CD4-positive, alpha-beta T cell treated with Interferon gamma for 1 hour (primary cell): ENCODE results near the gene NOS1AP.
"Not testable (repeated sequence)": the region's sequence is repeated elsewhere in the genome, so short reads cannot be mapped to it uniquely, and the experiment has no call there.

Experiments used
- DNase-seq: peaks from one replicate; pipeline ENCODE4 v3.0.0-alpha.2; 2020

NOS1AP gene

DNA sequence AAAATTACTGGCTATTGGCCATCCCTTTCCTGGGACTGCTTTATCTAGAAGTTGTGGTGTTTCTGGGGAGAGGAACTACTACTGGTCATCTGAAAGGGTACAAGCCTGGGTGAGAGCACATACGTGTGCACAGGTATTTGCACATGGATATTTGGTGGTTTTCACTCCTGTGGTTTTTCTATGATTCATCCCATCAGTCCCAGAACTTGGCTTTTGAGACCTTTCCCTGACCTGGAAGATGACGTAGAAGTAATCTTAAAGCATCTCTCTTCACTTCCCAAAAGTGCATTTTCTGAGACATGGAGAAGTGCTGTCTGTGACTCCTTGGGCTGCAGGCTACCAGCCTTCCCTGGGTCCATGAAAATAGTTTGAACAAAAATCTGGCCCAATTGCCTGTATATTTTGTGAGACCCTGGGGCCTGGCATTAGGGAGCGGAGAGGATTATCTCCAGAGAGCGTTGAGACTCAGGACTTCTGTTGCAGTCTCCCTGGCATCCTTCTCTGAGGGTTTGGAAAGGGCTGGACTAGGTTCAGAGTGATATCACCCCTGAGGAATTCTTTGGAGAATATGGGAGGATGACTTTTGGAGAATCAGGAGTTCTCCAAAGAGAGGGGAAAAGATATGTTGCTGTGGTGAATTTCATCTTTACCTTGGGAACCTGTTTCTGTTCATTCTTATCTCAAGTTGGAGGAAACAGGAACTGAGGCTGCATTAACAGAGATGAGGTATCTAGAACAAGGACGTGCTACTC lies 130.8 kb downstream of the NOS1AP start:
- no peak for DNase-seq

DNA sequence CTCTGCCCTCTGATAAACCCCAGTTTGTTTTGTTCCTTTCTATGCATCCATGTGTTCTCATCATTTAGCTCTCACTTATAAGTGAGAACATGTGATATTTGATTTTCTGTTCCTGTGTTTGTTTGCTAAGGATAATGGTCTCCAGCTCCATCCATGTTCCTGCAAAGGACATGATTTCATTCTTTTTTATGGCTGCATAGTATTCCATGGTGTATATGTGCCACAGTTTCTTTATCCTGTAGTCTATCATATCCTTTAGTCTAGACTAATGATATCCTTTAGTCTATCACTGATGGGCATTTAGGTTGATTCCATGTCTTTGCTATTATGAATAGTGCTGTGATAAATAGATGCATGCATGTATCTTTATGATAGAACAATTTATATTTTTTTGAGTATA lies 131.6 kb downstream of the NOS1AP start:
- not testable (repeated sequence) for DNase-seq

DNA sequence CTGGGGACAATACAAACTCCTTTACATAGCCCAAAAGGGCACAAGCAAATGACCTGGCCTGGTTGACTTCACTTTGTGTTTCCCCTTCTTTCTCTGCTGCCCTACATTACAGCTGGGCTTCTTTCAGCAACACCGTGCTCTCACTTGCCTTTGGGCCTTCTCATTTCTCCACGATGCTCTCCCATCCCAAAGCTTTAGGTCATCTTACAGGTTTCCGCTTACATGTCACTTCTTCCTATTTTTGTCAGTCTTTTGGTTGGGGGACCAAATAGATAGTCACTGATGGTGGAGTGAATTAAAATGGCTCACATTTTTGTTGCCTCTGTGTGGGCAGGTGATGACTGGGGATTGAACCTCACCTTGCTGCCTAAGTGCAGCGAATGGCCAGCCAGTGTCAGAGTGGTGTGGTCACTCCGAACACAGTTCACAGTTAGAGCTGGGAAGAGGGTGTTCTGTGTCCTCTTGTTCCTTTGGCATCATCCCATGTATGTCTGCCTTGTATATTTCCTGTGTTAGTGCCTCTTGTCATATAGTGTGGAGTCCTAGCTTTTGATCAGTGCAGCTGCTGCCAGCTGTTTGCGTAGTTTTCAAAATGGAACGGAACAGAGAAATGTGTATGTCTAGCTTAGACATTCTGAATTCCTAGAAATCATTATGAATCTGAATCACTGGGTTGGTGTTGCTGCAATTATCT lies 134.8 kb downstream of the NOS1AP start:
- no peak for DNase-seq

DNA sequence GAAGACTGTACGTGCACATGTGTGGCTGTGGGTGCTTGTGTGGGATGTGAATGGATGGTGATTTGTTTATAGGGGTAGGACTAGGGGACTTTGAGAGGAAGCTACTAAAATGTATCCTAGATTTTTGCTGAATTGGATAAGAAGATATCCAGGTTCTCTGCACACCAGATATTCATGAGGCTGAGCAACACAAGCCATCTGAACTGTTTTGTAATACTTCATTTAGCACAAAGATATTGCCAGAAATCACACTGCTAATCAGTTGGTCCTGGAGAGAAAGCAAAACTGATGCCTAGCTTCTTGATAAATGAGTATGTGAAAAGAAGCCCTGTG lies 135.3 kb downstream of the NOS1AP start:
- no peak for DNase-seq

DNA sequence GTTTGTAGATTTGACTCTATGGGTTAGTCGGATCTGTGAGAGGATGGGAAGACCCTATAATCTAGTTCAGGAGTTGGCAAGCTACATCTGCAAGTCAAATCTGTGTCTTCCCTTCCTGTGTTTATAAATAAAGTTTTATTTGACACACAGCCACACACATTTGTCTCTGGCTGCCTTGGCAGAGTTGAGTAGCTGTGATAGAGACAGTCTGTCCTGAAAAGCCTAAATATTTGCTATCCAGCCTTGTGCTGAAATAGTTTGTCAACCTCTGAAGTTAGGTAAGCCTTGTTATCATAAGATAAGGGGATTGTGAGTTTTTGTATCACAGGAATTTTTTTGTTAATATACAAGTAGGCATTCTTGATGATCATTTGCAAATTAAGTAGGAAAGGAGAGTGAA lies 136.8 kb downstream of the NOS1AP start:
- DNase-seq = no peak

DNA sequence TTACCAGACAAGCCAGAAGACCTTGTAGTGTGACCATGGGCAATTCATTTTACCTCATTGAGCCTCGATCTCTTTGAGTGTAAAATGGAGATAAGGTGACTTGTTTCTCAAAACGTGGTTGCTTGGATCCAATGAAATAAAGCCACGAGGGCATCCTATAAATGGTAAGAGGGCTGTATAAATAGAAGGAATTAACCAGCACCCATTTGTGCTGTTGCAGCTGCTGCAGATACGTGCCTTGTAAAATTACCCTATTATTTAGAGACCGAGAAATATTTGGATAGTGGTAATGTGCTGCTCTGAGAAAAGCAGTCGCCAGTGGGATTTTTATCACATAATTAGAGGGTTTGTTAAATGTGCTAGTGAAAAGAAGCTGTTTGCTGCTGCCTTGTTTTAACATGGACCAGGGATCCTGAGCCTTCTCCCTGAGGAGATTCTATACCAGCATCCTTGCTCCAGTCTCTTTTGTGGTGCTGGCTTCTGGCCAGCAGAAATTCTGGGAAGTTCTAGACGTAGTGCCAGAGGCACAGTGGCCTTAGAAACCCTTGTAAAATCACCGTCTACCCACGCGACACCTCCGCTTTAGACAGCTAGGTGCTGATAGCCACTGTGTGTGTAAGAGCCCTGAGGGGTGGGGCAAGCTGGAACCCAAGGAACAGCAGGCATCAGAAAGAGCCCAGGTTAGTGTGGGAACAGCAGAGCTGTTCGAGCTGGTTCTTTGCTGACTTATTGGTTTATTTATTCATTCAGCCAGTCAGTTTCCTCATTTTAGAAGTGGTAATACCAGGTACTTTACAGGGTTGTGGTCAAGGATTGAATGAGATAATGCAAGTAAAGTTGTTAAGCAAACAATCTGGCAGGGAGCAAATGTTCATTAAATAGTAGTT lies 137.5 kb downstream of the NOS1AP start:
- no peak for DNase-seq

DNA sequence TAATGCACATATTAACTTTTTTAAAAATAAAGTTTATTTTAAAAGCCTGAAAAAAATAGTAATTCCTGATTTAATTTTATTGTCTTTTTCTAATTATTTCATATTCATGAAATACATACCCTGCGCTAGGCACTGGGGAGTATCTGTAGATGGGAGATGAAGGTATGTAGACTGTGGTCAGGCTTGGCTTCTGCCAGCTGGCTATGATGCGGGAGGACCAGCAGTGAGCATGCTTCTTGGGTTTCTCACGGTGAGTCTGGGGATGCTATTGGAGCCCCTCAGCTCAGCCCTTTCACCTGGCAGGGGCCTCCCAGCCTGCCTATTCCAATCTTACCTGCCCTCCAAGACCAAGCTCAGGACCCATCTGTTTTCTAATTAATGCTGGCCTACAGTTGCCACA lies 138.4 kb downstream of the NOS1AP start:
- DNase-seq = no peak

DNA sequence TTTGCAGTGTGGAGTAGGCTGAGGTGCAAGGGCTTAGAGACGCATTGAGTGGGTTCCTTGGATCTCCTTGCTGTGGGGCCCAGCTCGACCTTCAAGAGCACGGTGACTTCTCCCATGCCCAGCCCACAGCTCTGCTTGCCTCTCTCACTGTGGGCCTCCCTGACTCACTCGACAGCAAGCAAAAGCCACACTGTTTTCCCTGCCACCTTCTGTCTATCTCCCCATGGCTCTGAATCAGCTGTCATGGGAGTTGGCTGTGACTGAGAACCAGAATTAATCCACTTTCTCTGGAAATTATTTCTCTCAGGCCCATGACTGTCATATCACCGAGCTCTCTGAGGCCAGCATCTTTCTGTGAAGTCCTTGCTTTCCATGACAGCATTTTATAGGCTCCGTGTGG lies 140.7 kb downstream of the NOS1AP start:
- DNase-seq = no peak

DNA sequence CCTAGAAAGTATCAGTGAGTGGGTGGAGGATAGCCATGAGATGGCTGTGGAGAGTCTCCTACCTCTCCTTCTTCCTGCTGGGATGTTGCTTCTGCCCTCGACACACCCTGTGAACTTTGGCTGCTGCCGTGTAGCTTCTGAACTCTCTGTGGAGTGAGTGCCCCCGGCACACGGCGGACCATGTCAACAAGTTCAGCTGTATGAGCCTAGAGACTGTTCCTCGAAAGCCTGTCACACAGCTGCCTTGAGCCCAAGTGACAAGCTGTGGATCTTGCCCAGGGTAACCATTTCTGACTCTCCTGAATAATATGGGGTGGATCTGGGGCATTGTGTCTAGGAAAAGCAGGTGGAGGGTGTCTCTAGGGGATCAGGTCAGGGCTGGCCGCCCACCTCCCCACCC lies 143.2 kb downstream of the NOS1AP start:
- no peak for DNase-seq

DNA sequence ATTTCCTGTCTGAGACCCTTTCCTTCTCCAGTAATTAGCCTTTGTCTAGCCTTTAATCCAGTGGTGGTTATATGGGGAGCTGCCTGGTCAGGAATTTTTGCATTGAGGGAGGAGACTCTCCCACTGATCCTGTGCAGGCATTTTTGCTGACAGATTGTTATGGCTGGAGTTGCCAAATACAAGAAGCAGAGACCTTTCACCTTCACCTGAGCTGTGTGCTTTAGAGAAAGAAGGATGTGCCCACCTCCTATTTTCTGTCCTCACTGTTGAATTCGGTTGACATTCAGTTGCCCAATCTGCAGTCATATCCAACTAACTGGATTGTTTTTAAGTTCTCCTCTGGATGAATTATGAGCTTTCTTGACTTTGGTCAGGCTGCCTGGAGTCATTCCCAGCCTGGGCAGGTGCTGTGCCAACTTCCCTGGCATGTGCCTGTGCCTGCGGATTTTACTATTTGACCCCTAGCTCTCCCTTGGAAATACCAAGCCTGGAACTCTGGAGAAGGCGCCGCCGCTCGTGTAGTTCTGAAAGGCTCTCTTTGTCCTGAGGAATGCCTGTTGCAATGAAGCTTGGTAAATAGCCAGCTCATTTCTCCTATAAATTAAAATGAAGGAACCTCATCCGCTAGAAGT lies 143.9 kb downstream of the NOS1AP start:
- no peak for DNase-seq

DNA sequence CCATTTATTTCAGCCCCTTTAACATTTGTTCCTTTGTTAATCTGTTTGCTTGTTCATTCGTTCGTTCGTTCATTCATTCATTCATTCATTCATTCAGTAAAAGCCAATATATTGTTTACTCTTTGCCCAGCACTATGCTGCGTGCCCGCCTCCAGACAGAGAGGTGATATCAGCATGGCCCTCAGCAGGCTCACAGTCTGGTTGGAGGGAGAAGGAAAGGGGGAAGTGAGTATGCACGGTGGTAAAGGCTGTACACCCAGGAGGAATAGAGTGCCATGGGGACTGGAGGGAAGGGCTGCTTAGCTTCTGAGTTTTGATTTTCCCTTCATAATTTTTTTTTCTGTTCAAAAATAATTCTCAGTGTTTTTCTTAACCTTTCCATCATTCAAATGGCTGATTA lies 144.7 kb downstream of the NOS1AP start:
- no peak for DNase-seq

DNA sequence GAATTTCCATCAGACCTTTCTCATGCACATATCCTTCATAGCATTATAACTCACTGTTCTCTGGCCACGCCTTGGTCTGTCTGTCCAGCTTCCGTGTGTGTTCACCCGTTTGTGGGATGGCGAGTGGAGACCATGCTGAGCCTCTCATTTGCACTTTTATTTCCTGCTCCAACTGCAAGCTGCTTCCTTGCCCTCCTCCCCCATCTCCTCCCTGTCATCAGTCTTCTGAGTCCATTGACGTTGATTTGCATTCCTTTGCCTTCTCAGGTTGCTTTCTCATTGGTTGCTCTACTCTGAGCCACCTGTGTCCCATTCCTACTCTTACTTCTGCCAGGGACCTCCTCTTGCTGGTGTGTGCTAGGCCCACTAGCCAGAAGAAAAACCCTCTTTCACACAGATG lies 146.4 kb downstream of the NOS1AP start:
- DNase-seq = no peak

DNA sequence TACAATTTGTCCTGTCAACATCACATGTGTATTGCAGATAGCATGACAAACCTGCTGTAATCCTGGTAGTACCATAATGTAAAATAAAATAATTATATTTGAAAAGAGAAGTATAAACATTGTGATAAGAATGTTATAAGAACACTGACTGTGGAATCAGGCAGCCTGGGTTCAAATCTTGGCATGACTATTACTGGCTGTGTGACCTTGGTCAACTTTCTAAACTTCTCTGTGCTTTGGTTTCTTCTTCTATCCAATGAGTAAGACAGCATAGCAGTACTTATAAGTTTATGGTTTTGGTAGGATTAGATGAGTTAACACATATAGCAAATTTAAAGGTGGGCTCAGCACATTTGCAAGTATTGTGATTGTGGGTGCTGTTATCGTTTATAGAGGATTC lies 147.1 kb downstream of the NOS1AP start:
- no peak for DNase-seq

DNA sequence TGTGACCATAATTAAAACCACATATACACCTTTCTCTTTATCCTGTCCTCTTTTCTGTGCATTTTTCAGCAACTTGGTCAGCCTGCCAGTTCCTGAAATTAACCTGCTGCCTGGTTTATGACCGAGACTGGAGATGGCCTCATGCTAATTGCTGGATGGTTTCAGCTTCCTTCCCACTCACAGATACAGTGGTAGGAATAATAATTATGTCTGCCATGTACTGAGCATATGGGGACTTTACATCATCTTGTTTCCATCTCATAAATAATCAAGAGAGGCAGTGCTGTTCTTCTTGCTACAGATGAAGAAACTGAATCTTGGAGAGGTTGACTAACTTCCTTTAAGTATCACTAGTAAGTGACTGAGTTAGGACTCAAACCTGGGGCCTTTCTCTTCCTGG lies 148.2 kb downstream of the NOS1AP start:
- DNase-seq = no peak

DNA sequence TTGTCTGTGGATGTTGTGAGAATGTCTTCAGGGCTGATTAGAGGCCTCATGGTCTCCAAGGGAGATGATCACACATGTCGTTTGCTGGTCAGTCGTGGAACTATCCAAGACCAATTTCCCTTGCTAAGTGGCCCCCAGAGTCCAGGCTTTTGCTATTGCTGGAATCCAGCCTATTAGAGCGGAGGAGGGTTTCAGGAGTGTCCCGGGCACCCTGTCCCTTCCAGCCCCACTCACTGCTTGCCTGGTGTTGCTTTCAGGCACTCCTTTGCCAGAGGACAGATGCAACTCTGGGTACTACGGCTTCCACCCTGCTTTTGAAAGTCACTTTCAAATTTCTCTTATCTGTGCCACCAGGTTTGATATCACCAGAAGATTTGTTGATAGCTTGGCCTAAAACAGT lies 149.1 kb downstream of the NOS1AP start:
- DNase-seq = no peak

DNA sequence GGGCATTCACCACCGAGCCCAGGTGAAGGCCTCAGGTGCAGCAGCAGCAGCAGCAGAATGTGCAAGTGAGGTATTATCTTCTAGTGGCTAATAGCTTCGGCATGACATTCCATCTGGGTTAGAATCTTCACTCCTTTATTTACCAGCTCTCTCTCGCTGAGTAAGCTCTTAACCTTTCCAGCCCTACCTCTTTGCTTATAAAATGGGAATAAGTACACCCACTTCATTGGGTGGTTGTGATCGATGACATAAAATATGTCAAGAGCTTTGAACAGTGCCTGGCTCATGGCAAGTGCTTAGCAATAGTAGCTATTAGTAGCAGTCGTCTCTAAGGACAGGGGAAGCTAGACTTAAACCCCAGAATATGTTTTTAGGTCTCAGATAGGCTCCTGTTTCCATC lies 149.5 kb downstream of the NOS1AP start:
- no peak for DNase-seq

DNA sequence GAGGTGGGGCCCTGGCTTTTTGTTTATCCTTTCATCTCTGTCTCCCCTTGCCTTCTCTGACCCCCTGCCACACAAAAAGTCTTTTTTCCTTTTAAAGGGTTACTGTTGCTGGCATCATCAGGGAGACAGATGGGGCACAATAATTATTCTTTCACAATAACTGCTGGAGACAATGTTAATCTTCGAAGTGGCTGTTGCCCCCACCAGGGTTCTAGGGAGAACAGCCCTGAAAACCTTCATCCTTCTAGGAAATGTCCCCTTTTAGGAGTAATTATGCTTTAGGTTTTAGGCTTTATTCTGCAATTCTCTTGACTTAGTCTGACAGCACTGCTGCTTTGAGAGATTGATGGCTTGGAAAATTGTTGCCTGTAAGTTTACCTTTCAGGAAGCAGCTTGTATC lies 150.0 kb downstream of the NOS1AP start:
- DNase-seq = no peak

DNA sequence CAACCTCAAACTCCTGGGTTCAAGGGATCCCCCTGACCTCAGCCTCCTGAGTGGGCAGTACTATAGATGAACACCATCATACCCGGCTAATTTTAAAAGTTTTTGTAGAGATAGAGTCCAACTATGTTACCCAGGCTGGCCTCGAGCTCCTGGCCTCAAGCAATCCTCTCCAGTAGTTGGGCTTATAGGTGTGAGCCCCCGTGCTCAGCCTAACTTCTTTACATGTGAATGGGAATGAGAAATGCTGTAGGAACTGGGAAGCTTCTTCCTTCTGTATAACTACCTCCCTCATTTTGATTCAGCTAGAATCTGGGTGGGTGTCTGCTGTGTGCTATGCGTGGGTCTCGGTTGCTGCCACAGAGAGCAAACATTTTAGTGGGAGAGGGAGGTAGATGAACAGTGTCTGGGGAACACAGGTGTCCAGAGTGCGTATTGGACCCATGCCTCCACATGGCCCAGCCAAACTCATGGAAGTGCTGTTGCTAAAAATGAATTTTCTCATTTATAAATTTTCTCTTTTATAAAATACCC lies 150.6 kb downstream of the NOS1AP start:
- DNase-seq = no peak

DNA sequence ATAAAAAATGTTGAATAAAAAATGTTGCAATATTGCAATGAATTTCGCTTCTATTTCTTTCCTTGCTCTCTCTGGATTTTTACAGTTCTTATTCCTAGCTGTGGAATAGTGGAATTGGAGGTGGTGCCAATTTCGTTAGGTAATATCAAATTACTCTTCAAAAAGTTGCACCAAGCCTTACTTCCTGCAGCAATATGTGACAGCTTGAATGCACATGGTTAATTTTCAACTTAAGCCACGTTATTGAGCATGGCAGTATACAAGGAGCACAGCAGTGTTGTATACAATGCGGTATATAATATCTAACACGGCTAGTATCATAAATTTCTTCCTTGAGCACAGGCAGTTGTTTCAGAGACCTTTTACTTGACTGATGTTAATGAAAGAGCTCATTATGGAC lies 152.5 kb downstream of the NOS1AP start:
- no peak for DNase-seq

DNA sequence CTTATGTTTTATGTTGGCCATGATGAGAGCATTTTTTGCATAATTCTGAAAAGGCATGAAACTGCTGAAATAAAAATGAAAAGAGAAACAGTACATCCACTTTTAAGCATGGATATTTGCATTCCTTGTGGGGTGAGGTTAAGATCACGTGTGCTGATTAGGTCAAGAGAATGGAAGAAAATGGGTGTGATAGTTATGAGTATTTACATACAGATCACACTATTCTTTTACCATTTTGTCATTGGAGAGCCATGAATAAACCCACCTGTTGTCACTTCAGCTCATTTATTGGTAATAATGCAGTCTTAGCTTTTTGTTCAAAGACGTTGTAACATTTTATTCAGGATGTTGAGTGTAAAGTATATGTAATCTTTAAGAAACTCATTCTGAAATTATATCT lies 153.2 kb downstream of the NOS1AP start:
- no peak for DNase-seq

DNA sequence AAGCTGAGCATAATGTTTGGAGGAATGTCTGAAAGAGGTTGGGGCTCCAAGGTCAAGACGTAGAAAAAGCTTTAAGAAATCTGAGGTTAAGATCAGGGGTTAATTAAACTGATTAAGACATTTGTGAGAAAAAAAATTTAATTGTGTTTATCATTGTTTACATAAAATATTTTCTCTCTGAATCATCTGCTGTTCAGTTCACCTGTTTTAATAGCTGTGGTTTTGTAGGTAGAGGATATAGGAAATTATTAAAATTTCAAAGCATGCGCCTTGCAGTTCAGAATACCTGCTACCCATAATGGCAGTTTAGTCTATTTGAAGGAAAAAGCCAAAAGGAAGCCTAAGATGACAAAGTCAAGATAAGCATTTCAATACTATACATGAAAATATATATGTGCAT lies 154.0 kb downstream of the NOS1AP start:
- no peak for DNase-seq

DNA sequence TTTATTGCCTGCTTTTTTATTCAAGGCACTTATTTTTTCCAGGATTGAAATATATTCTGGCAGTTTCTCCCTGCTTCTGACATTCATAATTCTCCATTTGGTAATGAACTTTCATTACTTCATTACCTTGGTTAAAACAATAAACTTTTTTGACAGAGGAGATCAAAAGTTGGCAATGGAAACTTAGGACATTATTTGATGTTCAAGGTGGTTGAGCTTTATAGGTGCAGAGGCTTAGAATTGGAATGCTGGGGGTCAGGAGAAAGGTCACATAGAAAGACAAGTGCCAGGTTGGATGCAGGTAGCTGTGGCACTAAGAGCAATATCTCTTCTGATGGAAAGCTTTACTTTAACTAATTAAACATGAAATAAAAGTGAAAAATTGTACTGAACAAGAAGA lies 154.8 kb downstream of the NOS1AP start:
- DNase-seq = no peak

DNA sequence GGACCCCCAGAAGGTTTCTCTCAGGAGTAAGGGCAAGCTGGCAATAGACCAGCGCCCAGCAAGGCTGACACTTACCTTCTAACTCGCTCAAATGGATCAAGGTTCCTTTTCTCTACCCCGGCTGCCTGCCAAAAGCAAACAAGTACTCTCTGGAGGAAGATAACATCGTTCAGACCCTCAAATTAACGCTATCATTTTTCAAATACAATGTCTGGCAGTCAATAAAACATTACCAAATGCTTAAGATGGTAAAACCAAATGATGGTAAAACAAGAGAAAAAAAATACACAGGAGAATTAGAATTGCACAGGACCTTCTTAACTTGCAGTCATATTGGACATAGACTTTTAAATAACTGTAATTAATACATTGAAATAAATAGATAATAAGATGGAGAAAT lies 159.1 kb downstream of the NOS1AP start:
- DNase-seq = no peak
